Lung (tissue), 12 donors: ENCODE measurements around the gene P2RX6. TPM values are rescaled to one million over a fixed set of nuclear protein-coding genes. Genes with fewer than 3 reads are reported as not detected.
"Not testable (repeated sequence)": the region's sequence is repeated elsewhere in the genome, so short reads cannot be mapped to it uniquely, and the experiment has no call there.

Experiments used
- ATAC-seq: fragments of 200-7000 bp; cut with Tn5 transposase; one replicate; pipeline ENCODE4 v1.9.1; 2020; ENCODE audit warnings: moderate number of reproducible peaks; ENCODE audit not compliant: insufficient read depth, low FRiP score
- DNase-seq, 3 donors: peaks; one replicate each; pipeline ENCODE4 v3.0.0-alpha.2; 2013 to 2017
- H3K27ac ChIP-seq, 2 donors: one replicate each; pipeline ENCODE4 v1.5.1; 2013; ENCODE audit warnings: mild to moderate bottlenecking in 2 of 2, moderate library complexity in 2 of 2, control low read depth in 1 of 2, inconsistent platforms in 1 of 2, low read depth in 1 of 2, low read length in 1 of 2
- H3K27me3 ChIP-seq, 3 donors: one replicate each; pipeline ENCODE4 v1.5.1; 2013; ENCODE audit warnings: low read length in 2 of 3; ENCODE audit not compliant: control insufficient read depth in 3 of 3, insufficient read depth in 3 of 3
- H3K36me3 ChIP-seq, 4 donors: one replicate each; pipeline ENCODE4 v1.5.1; 2013; ENCODE audit warnings: low read length in 4 of 4, mild to moderate bottlenecking in 1 of 4, moderate library complexity in 1 of 4; ENCODE audit not compliant: control insufficient read depth in 4 of 4, insufficient read depth in 4 of 4
- H3K4me1 ChIP-seq, 5 donors: one replicate each; pipeline ENCODE4 v1.5.1; 2013; ENCODE audit warnings: low read length in 5 of 5, mild to moderate bottlenecking in 2 of 5, moderate library complexity in 1 of 5; ENCODE audit not compliant: control insufficient read depth in 5 of 5, insufficient read depth in 5 of 5
- H3K4me3 ChIP-seq: one replicate; pipeline ENCODE4 v1.5.1; 2013; ENCODE audit warnings: mild to moderate bottlenecking, control low read depth, moderate library complexity
- H3K9ac ChIP-seq, 2 donors: one replicate each; pipeline ENCODE4 v1.5.1; 2013; ENCODE audit warnings: low read length in 2 of 2, control low read depth in 1 of 2; ENCODE audit not compliant: insufficient read depth in 1 of 2
- H3K9me3 ChIP-seq, 4 donors: one replicate each; pipeline ENCODE4 v1.5.1; 2013; ENCODE audit warnings: low read length in 3 of 4, mild to moderate bottlenecking in 1 of 4, moderate library complexity in 1 of 4; ENCODE audit not compliant: control insufficient read depth in 4 of 4, insufficient read depth in 3 of 4
- WGBS, 2 donors: extraction: QIAGEN DNeasy Blood & Tissue Kit; methylation state at CpG; one replicate each; pipeline ENCODE4 v1.1.7; 2013; 5-methylcytosine and 5-hydroxymethylcytosine counted together
- polyA plus RNA-seq, 2 donors: library from polyadenylated mRNA; stranded (reverse); fragments of 200-250 nt; gene quantifications; one replicate each; pipeline ENCODE4 v1.2.1, GENCODE V29; 2013
- total RNA-seq, 2 donors: library from RNA; depleted of rRNA in 1 of 2; stranded (reverse); fragments of >200 nt in 1 of 2; gene quantifications; one replicate each; pipeline ENCODE4 v1.2.1, GENCODE V29; 2014 to 2021
- TF ChIP-seq, protein P1 (sequence below): IDR thresholded peaks from 2 replicates; pipeline ENCODE4 v1.5.1; 2012; ENCODE audit warnings: mild to moderate bottlenecking; ENCODE audit errors: control extremely low read depth, extremely low read depth
- donor health status: control.
- donor health status: control.
- donor health status: Bipolar disorder and iron deficiency.
- donor health status: healthy.
- donor health status: DM: yes; HTN: yes; CAD: no.

The P2RX6 gene
- total and polyA plus RNA-seq, 4 donors: 0.21 to 2.2 (median 0.93) TPM

DNA sequence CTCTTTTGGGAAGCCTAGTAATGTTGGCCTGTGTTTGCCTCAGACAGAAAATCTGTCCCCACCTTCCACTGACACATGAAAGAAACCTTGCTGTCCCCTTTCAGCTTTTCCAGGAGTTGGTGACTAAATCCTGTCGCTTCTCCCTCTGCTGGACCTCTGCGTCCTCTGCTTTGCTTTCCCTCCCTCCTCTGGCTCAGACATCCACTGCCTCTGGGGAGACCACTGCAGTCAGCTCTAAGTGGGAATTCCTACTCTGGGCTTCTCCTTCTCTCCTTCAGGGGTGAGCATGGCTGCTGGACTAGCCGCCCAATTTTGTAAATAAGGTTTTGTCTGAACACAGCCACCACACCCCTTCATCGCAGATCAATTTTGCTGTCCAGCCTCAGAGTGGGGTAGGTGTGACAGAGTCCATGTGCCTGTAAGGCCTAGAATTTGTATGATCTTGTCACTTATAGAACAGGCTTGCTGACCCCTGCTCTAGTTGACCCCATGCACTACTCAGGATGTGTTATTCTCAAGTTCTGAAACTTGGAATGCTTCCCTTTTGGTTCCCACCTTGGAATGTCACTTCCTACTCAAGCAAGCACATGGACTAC lies 53.8 kb downstream of the P2RX6 start:
- Histone ChIP-seq H3K4me1 (no peaks in the 10 kb centered on the region), H3K27me3 (peaks cover 0 to 4% (median 3%) of the 10 kb centered on the region in 3 donors), H3K27ac (no peak overlapping the region), H3K9ac (no peak overlapping the region), H3K9me3 (no peaks in the 10 kb centered on the region), H3K4me3 (no peak overlapping the region), H3K36me3 (no peaks in the 10 kb centered on the region)
- 76 to 85% methylated on average over 4 of the region's 4 CpGs for WGBS, 2 donors
- ATAC-seq: no peak
- TF ChIP-seq, protein P1, sequence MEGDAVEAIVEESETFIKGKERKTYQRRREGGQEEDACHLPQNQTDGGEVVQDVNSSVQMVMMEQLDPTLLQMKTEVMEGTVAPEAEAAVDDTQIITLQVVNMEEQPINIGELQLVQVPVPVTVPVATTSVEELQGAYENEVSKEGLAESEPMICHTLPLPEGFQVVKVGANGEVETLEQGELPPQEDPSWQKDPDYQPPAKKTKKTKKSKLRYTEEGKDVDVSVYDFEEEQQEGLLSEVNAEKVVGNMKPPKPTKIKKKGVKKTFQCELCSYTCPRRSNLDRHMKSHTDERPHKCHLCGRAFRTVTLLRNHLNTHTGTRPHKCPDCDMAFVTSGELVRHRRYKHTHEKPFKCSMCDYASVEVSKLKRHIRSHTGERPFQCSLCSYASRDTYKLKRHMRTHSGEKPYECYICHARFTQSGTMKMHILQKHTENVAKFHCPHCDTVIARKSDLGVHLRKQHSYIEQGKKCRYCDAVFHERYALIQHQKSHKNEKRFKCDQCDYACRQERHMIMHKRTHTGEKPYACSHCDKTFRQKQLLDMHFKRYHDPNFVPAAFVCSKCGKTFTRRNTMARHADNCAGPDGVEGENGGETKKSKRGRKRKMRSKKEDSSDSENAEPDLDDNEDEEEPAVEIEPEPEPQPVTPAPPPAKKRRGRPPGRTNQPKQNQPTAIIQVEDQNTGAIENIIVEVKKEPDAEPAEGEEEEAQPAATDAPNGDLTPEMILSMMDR: no peak
- DNase-seq: peak in 1 of 3 donors; percentile 18

- peaks cover 0 to 4% (median 3%) of the 10 kb centered on the region in 3 donors for H3K27me3 ChIP-seq
- 58 to 67% methylated on average over 5 of the region's 5 CpGs for WGBS, 2 donors
- TF ChIP-seq, protein P1: no peak
- H3K9me3 ChIP-seq: no peaks in the 10 kb centered on the region
- H3K9ac ChIP-seq: no peak overlapping the region
- no peaks in the 10 kb centered on the region for H3K4me1 ChIP-seq
- no peaks in the 10 kb centered on the region for H3K36me3 ChIP-seq
- H3K27ac ChIP-seq: no peak overlapping the region
- no peak for DNase-seq
- no peak overlapping the region for H3K4me3 ChIP-seq
- ATAC-seq: no peak
Measured at GRCh38 chr22:21069375-21069774, 54.4 kb downstream of the P2RX6 start.

DNA sequence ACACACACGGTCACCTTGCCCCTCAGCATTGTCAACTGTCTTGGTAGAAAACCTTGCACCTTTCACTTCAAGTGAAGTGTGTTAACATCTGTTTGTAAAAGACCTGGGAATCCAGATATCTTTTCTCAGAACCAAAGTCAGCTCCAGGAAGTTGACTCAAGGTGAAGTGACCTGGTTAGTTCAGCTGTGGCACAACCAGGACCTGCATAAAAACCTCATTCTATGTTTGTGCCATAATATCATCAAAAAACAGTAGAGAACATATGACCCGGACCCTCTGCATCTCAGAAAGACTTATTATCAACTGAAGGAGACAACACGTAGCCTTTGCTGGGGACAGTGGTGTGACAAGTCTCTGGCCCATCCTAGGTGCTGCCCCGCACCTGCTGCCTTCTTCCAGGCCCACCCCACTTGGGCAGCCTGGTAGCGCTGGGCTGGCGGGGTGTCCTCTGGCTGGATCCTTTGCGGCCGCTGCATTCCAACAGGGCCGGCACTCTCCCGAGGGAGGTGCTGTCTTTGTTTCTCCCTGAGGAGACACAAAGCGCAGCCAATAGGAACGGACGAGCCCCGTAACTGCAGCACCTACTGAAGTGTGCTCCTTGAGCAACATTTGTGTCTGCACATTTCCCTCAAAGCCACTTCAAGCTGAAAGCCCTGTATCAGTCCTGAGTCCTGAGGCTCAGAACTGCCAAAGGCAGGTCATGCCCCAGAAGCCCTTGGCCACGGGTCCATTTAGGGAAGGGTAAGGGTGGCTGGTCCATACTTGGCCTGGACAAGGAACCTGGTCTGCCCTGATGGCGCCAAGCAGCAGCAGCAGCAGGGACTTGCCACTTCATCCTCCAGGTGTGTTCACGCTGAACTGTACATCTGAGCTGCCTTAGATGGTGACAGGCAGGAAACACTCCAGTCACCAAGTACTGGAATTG lies 56.0 kb downstream of the P2RX6 start:
- TF ChIP-seq, protein P1: no peak
- ATAC-seq: no peak
- WGBS, 2 donors: 80 to 87% methylated on average over 17 of the region's 17 CpGs
- no peak for DNase-seq
- Histone ChIP-seq H3K4me3 (no peak overlapping the region), H3K27ac (no peak overlapping the region), H3K36me3 (no peaks in the 10 kb centered on the region), H3K9me3 (no peaks in the 10 kb centered on the region), H3K9ac (no peak overlapping the region), H3K4me1 (no peaks in the 10 kb centered on the region), H3K27me3 (peaks cover 0 to 2% (median under 1%) of the 10 kb centered on the region in 3 donors)

GRCh38 chr22:21071796-21072195 lies 56.8 kb downstream of the P2RX6 start:
- not testable (repeated sequence) for ATAC-seq, DNase-seq, H3K4me3 ChIP-seq, H3K9me3 ChIP-seq, H3K4me1 ChIP-seq, H3K36me3 ChIP-seq, H3K27ac ChIP-seq, H3K27me3 ChIP-seq, H3K9ac ChIP-seq
- 75 to 81% methylated on average over 8 of the region's 8 CpGs for WGBS, 2 donors
